Fibroblast of lung (primary cell): Measurements from ENCODE around the gene CAPS.

Experiments
- EZH2 ChIP-seq: IDR thresholded peaks from 2 replicates; pipeline ENCODE4 v1.5.1; 2012; ENCODE audit warnings: low read length, control low read depth, mild to moderate bottlenecking; ENCODE audit errors: missing control alignments
- TF ChIP-seq, protein P1 (sequence below), 2 donors: IDR thresholded peaks in 1 of 2; conservative IDR thresholded peaks in 1 of 2; 1 replicate in 1 of 2; 2 replicates in 1 of 2; pipeline ENCODE4 v1.5.1; 2011 to 2012; ENCODE audit warnings: low read length in 2 of 2, control low read depth in 1 of 2, inconsistent platforms in 1 of 2, low read depth in 1 of 2, mild to moderate bottlenecking in 1 of 2

GRCh38 chr19:5903056-5903623 is 10.9 kb upstream of the CAPS start:
- TF ChIP-seq, protein P1, sequence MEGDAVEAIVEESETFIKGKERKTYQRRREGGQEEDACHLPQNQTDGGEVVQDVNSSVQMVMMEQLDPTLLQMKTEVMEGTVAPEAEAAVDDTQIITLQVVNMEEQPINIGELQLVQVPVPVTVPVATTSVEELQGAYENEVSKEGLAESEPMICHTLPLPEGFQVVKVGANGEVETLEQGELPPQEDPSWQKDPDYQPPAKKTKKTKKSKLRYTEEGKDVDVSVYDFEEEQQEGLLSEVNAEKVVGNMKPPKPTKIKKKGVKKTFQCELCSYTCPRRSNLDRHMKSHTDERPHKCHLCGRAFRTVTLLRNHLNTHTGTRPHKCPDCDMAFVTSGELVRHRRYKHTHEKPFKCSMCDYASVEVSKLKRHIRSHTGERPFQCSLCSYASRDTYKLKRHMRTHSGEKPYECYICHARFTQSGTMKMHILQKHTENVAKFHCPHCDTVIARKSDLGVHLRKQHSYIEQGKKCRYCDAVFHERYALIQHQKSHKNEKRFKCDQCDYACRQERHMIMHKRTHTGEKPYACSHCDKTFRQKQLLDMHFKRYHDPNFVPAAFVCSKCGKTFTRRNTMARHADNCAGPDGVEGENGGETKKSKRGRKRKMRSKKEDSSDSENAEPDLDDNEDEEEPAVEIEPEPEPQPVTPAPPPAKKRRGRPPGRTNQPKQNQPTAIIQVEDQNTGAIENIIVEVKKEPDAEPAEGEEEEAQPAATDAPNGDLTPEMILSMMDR (conservative IDR thresholded peaks at IDR 0.05 in 1 of 2, IDR thresholded peaks at IDR 0.05 in 1 of 2; ENCODE audit: low read depth in 1 of 2, low read length in 2 of 2): no peak
- TF ChIP-seq EZH2: no peak
